NOMO-1 (cell line): ENCODE data around the gene WDFY4.

Source experiments
- DNase-seq, 2 experiments: peaks; one replicate each; lab custom pipeline; 2025; ENCODE audit not compliant: unreplicated experiment in 2 of 2; lab: John Stamatoyannopoulos, UW

Gene WDFY4

DNA sequence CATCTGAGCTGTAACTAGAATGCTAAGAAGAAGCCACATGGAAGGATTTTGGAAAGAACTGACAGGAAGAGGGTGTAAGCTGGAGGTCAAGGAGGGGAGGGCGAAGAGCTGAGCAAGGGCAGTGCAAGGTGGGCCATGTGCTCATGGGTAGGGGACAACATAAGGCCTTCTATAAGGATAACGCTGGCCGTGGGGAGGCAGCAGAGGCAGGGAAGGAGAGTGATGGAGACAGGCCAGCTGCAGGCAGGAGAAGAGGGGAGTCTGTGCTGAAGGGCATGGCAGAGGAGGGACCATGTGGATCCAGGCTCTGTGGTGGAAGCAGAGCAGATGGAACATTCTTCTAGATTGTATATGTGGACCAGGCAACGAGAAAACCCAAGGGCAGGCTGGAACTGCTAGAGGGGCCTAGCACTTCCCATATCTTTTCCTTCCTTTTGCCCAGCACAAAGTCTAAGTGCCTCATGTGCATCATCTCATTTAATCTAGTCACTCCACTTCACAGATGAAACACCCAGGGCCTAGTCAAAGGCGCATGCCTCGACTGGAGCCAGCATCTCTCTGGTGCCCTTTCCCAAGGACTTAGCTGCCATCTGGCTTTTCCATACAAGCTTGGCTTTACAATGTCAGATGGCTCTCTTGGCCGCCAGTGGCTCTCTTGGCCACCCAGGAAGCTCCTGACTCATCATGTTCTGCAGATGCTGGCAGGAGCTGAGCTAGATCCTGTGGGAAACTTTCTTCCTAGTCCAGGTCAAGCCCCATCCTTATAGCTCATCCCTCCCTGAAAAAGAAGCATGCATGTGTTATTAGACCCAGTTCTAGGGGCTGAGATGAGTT, 248.4 kb downstream of the WDFY4 start:
- no peak for DNase-seq

DNA sequence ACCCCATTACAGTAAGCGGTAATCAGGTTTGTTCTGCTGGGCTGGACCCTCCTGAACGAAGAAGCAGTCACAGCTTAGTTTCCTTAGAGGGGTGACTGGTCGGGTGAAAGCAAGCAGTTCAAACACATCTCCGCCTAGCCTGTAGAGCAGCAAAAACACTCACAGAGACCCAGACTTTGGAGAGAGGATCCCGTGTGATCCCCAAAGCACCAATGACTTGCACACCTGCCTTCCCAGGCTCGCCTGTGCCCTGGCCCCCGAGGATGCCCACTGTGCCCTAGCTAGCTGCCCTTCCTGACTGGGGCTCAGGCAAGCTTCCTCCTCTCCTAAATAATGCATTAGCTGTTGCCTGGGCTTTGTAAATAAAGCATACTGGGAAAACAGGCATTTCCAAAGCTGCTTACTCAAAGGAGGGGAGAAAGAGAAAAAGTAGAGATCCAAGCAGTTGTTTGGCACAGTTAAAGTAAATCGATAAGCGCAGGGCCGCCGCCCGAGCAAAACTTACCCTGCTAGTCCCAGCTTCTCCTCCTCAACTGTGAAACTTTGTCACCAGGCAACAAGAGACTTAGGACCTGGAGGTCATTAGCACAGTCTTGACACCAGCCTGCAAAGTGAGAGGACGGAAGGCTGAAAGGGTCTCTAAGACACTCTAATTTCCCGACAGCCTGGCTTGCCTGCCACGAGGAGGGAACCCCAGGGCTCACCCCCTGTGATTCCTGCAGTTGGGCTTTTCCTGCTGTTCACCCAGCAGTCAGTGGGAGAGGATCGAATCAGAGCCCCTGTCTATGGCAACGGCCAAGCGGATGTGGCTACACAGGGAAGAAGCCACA, 250.2 kb downstream of the WDFY4 start:
- DNase-seq, result no peak

DNA sequence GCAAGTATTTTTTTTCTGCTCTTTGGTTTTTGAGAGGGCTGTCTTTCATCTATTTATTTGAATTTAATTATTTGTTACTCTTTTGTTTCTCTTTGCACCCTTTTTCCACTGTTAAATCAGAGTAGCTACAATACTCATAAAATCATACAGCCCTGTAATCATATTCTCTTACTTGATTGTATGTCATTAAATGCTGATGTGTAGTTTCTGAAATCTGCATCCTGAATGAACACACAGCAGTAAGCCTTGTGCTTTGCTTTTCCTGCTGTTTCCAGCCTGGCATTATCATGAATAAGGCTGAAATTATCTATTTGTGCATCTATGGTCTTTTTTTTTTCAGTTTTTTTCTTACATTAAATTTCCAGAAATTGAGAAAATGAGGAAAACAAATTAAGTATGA, 250.9 kb downstream of the WDFY4 start:
- DNase-seq, result no peak

DNA sequence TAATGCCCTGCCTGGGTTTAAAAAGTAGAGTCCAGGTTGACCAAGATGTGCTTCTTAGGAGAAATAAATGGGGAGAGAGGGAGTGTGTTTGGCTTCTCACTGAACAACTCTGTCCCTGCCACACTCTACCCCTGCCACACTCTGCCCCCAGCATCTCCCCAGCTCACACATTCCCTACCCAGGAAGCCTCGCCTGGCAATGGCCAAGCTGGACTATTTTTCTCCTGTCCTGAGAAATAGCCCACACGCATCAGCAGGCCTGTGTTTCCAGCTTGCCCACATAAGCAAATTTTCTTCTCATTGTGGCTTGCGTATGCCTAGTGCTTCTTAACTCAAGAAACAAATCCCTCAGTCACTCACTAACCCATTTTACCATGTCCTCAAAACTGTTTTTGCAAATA, 253.1 kb downstream of the WDFY4 start:
- DNase-seq, result no peak

DNA sequence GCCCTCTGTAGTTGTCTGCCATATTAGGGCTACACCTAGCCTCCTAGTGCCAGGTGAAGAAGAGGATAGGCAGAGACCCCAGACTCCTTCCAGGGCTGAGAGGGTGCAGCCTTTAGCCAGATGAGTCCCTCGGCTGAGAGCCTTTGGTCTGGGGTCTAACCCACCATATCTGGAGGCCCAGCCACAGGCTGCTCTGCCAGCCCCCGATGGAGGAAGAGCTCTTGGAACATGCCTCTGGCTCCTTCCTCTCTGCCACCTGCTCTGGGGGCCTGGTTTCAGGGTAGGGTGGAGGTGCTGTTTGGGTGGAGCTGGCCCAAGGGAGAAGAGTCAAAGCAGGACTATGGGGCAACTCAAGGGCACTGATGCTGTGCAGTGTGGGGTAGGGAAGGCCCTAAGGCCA, 253.6 kb downstream of the WDFY4 start:
- no peak for DNase-seq

DNA sequence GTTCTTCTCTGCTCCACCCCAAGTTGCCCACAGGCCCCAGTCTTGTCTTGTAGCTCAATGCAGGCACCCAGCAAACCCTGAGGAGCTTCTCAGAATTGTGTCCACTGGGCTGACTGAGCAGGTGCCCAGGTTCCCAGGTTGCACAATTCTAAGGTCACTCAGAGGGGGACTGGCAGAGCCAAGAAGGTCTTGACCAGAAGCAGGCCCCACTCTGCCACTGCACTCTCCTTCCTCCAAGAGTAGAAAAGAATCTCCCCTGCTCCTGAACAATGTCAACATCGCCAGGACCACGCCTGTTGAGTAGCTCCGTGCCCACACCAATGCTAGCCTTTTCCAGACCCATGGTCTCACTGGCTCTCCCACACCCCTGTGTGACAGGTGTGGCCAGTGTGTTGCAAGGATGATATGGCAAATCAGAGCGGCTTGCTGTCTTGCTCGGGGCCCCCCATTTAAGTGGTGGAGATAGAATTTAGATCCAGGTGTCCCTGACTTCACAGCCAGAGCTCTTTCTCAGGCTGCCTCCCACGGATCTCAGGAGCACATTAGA, 254.4 kb downstream of the WDFY4 start:
- no peak for DNase-seq

DNA sequence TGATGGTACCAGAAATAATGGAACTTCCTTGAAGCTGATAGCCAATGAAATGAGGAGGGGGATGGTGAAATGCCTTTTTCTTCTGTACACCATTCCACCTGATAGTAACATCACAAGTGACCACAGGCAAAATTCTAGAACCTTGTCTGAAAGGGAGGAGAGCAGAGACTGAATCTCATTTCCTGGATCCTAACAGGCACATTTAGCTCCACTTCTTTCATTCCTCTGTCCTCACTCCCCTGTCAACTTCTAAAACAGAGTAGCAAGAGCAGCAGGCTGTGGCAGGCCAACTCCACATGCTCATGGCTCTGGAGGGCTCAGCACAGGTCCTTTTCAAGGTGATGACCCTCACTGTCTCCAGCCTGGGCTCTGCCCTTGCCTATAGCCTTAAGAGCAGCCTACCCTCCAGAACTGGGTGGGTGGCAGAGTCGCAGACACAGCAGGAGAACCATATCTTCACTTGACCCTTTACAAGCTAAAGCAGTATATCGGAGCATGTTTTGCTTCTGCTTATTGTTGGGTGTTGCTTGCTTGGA, 255.2 kb downstream of the WDFY4 start, which contains the start of gene LRRC18:
TSS of gene LRRC18 (minus strand) at position 51 of the 536 bp plus-strand sequence. CDS start 25,685 bp downstream, outside the sequence.
- no peak for DNase-seq

DNA sequence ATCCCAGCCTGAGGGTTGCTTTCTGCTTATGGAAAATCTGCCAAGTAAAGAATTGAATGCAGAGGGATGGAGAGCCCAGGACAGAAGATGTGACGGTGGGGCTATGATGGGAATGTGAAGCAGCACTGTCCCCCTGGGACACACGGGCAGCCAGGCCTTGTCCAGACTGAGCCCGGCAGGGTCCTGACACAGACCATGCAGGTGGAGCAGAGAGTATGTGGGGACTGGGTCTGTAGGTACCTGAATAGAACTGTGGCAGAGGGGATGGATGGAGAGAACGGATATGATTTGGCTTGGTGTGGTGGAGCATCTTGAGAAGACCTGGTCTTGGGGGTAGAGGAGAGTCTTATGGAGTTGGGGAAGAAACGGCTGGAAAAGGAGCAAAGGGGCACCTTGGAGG, 255.7 kb downstream of the WDFY4 start:
- no peak for DNase-seq

DNA sequence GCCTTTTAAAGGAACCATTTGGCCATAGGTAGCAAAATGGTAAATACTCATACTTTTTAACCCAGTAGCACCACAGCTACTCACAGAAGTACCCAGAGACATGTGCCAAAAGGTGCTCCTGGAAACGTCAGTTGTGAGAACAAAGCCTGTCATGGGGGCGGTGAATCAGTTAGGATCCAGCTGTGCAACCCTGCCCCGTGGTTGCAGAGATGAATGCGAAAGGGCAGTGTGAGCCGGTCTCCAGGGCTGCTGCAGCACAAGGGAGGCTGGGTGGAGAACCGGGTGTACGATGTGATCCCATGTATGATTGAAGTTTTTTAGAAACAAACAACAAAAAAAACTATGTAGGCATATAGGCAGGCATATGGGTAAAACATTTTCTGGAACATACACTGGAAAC, 256.3 kb downstream of the WDFY4 start:
- DNase-seq, result no peak

DNA sequence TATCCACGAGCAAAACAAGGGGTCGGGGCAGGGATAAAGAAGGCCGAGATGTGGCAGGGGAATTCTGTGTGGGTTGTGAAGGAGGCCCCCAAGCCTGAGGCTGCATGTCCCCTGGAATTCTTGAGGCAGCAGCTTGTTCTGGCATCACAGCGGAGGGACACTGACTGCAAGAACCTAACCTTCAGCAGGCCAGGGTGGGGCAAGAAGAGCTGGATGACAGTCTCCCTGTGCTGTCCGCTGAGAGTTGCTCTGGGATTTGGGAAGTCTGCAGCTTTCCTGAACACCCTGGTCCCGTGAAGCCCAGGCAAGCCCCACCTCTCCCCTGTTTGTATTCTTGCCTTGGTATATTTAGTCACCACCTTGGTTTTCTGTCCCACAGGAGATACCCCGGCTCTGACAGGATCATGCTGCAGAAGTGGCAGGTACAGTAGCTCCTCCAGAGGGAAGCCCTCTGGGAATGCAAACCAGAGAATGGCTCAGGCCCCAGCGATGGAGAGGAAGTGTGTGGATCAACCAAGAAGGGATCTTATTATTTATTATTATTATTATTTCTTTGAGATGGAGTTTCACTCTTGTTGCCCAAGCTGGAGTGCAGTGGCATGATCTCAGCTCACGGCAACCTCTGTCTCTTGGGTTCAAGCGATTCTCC, 256.9 kb downstream of the WDFY4 start:
- DNase-seq, result no peak

DNA sequence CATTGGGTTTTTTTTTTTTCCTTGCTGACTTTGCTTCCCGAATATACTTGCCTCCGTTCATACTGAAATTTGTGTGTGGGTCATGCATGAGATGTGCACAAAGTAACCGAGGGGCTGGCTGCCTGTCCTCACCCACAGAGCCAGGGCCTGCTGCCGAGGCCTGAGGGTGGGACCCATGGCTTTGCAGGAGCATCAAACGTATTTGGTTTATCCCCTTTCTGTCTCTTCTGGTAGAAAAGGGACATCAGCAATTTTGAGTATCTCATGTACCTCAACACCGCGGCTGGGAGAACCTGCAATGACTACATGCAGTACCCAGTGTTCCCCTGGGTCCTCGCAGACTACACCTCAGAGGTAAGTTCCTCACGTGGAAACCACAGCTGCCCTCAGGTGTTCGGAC, 258.4 kb downstream of the WDFY4 start:
- DNase-seq, result no peak

DNA sequence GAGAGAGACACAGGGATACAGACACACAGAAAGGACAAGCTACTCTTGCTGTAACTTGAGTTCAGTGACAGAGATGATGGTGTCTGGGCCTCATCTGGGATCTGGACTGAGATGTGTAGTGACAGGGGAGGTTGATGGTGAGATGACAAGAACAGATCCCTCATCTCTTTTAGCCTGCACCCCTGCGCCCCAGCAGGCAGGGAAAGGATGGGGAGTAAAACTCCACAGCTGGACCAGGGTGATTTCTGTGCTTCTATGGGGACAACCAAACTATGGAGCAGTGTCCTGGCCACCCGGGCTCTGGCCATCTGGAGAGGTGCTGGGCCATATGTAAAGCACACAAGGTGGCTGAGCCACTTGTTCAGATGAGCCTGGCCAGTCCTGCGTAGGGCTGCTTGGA, 259.5 kb downstream of the WDFY4 start:
- DNase-seq, result no peak

DNA sequence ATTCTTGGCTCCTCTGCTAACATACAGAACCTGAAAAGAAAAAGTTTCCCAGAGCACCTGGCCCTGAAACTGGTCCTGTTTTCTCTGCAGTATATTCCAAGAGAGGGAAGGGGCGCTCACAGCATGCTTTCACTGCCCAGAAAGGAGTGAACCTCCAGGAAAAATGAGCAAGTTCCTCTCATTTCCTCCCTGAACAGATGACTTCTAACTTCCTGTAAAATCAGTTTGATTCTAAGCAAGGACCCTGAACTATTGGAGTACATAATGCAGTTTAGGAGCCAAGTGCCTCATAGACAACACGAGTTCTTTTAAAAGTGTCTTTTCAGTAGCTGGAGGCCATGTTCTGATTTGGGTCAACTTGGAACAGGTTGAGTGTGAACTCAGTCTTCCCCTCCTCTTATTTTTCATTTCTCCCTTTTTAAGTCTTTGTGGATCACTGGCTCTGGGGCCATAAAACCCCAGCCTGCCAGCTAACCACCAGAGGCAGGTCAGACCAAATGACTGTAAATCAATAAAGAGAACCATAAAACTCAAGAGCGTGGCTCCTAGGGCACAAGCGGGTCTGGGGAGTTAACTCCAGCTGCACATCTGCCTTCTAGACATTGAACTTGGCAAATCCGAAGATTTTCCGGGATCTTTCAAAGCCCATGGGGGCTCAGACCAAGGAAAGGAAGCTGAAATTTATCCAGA, 260.9 kb downstream of the WDFY4 start:
- DNase-seq, result no peak

DNA sequence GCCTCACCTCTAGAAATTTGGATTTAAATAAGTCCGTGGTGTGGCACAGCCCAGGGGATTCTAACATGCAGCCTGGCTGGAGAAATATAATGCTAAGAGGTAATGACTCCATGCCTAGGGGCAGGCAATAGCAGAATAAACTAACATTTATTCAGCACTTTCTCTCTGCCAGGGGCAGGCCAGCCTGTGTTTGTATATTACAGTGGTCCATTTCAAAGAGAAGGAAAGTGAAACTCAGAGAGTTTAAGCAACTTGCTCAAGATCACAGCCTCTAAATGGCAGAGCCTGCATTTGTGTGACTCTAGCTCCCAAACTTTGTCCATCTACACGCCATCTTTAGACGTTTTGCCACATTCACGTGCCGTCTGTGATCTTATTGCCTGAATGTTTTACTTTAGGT, 261.7 kb downstream of the WDFY4 start:
- DNase-seq, result no peak

DNA sequence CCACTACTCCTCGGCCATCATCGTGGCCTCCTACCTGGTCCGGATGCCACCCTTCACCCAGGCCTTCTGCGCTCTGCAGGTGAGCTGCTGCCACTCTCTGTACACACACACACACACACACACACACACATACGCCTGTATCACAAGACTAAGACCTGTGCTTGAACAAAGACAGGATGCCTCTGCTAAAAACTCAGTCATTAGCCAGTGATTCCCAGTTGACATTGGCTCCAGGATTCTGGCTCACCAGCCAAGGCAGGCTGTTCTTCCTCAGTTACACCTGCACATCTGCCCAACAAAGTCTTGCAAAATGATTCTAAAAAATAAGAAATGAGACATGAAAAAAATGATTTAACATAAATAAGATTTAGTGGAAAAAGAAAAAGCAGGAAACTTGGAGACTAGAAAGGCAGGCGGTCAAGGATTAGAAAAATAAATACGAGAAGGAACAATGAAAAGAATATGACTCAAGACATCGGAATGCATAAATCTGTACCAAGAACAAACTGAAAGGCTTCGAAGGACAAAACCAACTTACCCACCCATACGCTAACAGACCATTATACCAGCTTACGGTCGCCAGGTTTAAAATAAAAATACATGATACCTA, 262.3 kb downstream of the WDFY4 start:
- DNase-seq, result no peak

DNA sequence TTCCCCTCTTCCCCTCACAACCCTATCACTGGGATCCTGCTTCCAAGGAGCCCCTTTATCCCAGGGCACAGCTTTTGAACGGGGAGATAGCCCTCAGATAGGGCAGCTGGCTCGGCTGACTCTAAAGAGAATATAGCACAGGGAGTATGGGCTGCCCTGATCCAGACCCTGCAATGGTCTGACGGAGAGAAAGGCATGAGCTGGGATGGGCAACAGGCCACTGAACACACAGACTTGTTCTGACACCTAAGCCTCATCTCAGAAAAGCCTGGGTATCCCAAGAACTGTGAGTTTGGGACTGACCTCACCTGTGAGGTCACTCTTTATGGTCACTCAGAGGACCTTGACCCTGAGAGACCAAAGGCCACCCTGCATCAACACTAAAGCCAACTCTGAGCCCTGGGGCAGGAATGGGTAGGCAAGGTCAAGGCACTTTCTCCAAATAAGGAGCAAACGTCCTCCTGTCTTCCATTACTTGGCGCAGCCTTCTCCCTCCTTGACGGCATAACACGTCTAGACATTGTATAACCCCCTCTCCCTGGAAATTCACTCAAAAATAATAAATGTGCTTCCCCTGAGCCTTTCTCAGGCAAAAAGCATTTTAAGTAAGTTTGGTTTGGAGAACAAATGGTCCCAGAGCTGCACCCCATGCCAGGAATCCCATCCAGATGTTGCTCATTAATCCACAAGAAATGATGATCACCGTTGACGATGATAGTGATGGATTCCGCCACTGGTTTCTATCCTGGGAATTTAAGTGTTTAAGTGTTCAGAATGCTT, 263.2 kb downstream of the WDFY4 start:
- DNase-seq, result no peak

DNA sequence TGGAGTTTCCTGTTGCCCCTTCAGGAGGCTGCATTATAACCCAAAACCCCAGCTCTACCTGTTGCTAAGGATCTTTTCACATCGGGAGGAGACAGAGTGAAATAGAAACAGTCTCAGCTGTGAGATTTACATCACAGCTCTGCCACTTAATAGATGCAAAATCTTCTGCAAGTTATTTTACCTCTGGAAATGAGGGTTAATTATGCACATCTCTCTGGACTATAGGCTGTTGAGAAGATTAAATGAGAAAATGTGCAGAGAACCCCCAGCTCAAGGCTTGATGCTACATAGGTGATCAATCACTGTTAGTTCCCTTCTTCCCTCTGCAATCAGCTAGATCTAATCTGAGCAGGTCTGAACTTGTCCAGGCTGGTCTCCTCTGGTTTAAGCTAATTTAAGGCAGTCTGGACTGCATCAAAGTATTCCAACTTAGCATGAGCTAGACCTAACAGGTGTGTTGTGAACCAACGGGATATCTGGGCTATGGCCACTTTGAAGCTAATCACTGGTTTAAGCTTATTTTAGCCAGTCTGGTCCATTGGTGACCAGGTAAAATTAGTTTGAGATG, 263.9 kb downstream of the WDFY4 start:
- no peak for DNase-seq

DNA sequence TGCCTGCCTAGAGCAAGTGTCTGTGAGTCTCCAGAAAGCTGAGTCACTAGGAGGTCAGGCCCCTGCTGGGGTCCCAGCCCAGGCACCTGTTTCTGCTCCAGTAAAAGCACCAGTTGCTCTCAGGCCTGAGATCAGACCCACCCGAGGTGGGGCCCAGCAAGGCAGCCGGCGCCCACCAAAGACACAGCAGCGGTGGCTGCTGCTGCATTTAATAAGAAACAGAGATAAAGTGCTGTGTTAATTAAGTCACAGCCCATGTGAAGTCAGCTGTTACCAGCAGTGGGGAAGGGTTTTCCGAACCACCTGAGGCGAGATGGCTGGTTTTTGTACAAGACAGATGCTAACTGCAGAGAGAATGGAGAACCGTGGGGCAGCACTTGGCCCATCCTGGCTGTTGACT, 267.0 kb downstream of the WDFY4 start:
- DNase-seq, result no peak
